ENCODE results near the gene EFCAB14. TPM values are rescaled to one million over a fixed set of nuclear protein-coding genes. Genes with fewer than 3 reads are reported as not detected.

Gene EFCAB14
- total and polyA plus RNA-seq, 9 of the 15 experiments (the other 6 are each of a cell fraction or from before 2014, with no cell fraction given) = 7.3 to 49.0 (median 37.3) TPM

DNA sequence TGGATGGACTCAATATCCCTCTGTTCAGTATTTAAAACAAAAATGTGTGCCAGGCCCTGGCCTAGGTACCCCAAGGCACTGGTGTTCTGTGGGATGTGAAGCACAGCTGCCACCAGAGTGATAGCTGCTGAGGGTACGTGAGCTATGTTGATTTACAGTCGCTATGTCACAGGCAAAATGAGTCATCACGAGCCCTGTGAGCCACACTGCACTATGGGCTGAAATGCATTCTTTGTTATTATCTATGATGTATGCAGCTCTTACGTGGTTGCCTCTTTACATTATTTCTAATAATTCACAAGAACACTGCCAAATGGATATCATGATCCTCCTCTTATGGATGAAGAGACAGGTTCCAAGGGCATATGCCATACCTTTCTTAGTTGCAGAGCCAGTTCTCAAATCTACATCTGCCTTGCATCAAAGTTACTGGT is 45.1 kb downstream of the EFCAB14 start (continued):
- TF ChIP-seq CREB1 (IDR thresholded peaks at IDR 0.05) = peak; percentile 36; the same call in 1 of the 2 replicates
- peak; percentile 85 for TF ChIP-seq CREB1 (CRISPR knock-in tag; IDR thresholded peaks at IDR 0.05)
- no peak for TF ChIP-seq SRSF1 (IDR thresholded peaks at IDR 0.05; ENCODE audit: low read depth, low read length)
- no peak for TF ChIP-seq DIDO1 (tag; IDR thresholded peaks at IDR 0.05; ENCODE audit: low read depth)
- TF ChIP-seq THRAP3 (IDR thresholded peaks at IDR 0.05; ENCODE audit: borderline replicate concordance) = no peak
- no peak for TF ChIP-seq SMAD1 (IDR thresholded peaks at IDR 0.05; ENCODE audit: low read depth, low read length, partially characterized antibody)
- no peak for TF ChIP-seq GABPB1 (CRISPR knock-in tag; IDR thresholded peaks at IDR 0.05)
- TF ChIP-seq HNRNPLL (IDR thresholded peaks at IDR 0.05; ENCODE audit: low read depth, low read length, poor library complexity, severe bottlenecking) = no peak
- TF ChIP-seq RBM15 (IDR thresholded peaks at IDR 0.05; ENCODE audit: insufficient read depth, low read length) = no peak
- TF ChIP-seq ZNF707 (CRISPR knock-in tag; conservative IDR thresholded peaks at IDR 0.05) = no peak
- TF ChIP-seq, protein P1, sequence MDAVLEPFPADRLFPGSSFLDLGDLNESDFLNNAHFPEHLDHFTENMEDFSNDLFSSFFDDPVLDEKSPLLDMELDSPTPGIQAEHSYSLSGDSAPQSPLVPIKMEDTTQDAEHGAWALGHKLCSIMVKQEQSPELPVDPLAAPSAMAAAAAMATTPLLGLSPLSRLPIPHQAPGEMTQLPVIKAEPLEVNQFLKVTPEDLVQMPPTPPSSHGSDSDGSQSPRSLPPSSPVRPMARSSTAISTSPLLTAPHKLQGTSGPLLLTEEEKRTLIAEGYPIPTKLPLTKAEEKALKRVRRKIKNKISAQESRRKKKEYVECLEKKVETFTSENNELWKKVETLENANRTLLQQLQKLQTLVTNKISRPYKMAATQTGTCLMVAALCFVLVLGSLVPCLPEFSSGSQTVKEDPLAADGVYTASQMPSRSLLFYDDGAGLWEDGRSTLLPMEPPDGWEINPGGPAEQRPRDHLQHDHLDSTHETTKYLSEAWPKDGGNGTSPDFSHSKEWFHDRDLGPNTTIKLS (IDR thresholded peaks at IDR 0.05; ENCODE audit: borderline replicate concordance, low read depth) = no peak
- TF ChIP-seq SLC30A9 (CRISPR knock-in tag; IDR thresholded peaks at IDR 0.05) = no peak
- no peak for TF ChIP-seq WHSC1 (IDR thresholded peaks at IDR 0.05; ENCODE audit: low read length)
- peak; percentile 82 for TF ChIP-seq SMARCA4 (IDR thresholded peaks at IDR 0.05)
- TF ChIP-seq CHCHD3 (CRISPR knock-in tag; IDR thresholded peaks at IDR 0.05) = no peak
- TF ChIP-seq SP2 (IDR thresholded peaks at IDR 0.05; ENCODE audit: extremely low read depth, low read depth, low read length, poor library complexity, severe bottlenecking) = no peak
- TF ChIP-seq CBFA2T3 (IDR thresholded peaks at IDR 0.05) = peak; percentile 47; the same call in 1 of the 2 replicates
- no peak for TF ChIP-seq ZBTB1 (CRISPR knock-in tag; IDR thresholded peaks at IDR 0.05; ENCODE audit: borderline replicate concordance, low read depth)

Data from K562 (cell line).